Tibial artery (tissue), 4 donors: Measurements from ENCODE around the gene PDK4.

Source experiments
- DNase-seq, 2 donors: peaks; one replicate each; pipeline ENCODE4 v3.0.0-alpha.2; 2019
- H3K27ac ChIP-seq, 2 donors: fragments of 200-600 bp; sonication (generic) in 1 of 2; 1 replicate in 1 of 2; 2 replicates in 1 of 2; pipeline ENCODE4 v1.5.1; 2018 to 2019; ENCODE audit warnings: mild to moderate bottlenecking in 1 of 2
- H3K27me3 ChIP-seq, 2 donors: fragments of 200-600 bp; sonication (generic) in 1 of 2; one replicate each; pipeline versions ENCODE4 v1.5.1 to v1.6.0; 2016 to 2019
- H3K36me3 ChIP-seq, 3 donors: fragments of 200-600 bp; sonication (generic) in 2 of 3; one replicate each; pipeline ENCODE4 v1.5.1; 2016 to 2019; ENCODE audit warnings: mild to moderate bottlenecking in 2 of 3
- H3K4me1 ChIP-seq, 4 donors: fragments of 200-600 bp; sonication (generic) in 2 of 4; 1 replicate in 3 of 4; 2 replicates in 1 of 4; pipeline ENCODE4 v1.5.1; 2016 to 2019
- H3K4me3 ChIP-seq, 2 donors: fragments of 200-600 bp; sonication (generic) in 1 of 2; 1 replicate in 1 of 2; 2 replicates in 1 of 2; pipeline ENCODE4 v1.5.1; 2018 to 2019; ENCODE audit warnings: mild to moderate bottlenecking in 2 of 2
- H3K9me3 ChIP-seq, 3 donors: fragments of 200-600 bp; sonication (generic) in 1 of 3; one replicate each; pipeline ENCODE4 v1.5.1; 2016 to 2019
- CTCF ChIP-seq, 2 experiments: fragments of 200-600 bp in 1 of 2; fragments of 450-650 bp in 1 of 2; IDR thresholded peaks; one replicate each; pipeline ENCODE4 v1.5.1; 2017 to 2019; ENCODE audit warnings: antibody characterized with exemption in 2 of 2, mild to moderate bottlenecking in 1 of 2, moderate library complexity in 1 of 2
- intact Hi-C: fragments of 100-400 bp; cut with DNase I; formaldehyde crosslinking; loops from one replicate; pipeline ENCODE4 v1.15.0; 2023; ENCODE audit warnings: low total_unique reads

The PDK4 gene

GRCh38 chr7:95544171-95544570 is 52.1 kb downstream of the PDK4 start:
- no peaks in the 10 kb centered on the region for H3K36me3 ChIP-seq
- DNase-seq, result no peak
- H3K27me3 ChIP-seq, result no peaks in the 10 kb centered on the region
- peaks cover 0 to 45% (median 39%) of the 10 kb centered on the region in 4 donors for H3K4me1 ChIP-seq
- TF ChIP-seq CTCF (IDR thresholded peaks at IDR 0.05), result no peak
- intact Hi-C loops, result no loop called here
- no peaks in the 10 kb centered on the region for H3K9me3 ChIP-seq
- H3K4me3 ChIP-seq, result no peak overlapping the region
- peak overlapping the region in 1 of 2 donors; percentile 76 for H3K27ac ChIP-seq

GRCh38 chr7:95543312-95543711 is 53.0 kb downstream of the PDK4 start:
- DNase-seq, result no peak

GRCh38 chr7:95540366-95540765 is 56.0 kb downstream of the PDK4 start:
- peaks cover 0 to 7% (median 4%) of the 10 kb centered on the region in 4 donors for H3K4me1 ChIP-seq
- H3K27me3 ChIP-seq, result no peaks in the 10 kb centered on the region
- no peak for DNase-seq
- intact Hi-C loops, result no loop called here
- H3K27ac ChIP-seq, result no peak overlapping the region
- H3K4me3 ChIP-seq, result no peak overlapping the region
- no peaks in the 10 kb centered on the region for H3K9me3 ChIP-seq
- no peak for TF ChIP-seq CTCF (IDR thresholded peaks at IDR 0.05)
- H3K36me3 ChIP-seq, result no peaks in the 10 kb centered on the region

More at GRCh38 chr7:95543312-95543711, 53.0 kb downstream of the PDK4 start:
- intact Hi-C loops, result no loop called here
- H3K36me3 ChIP-seq, result no peaks in the 10 kb centered on the region
- H3K9me3 ChIP-seq, result no peaks in the 10 kb centered on the region
- H3K4me3 ChIP-seq, result no peak overlapping the region
- peaks cover 0 to 36% (median 31%) of the 10 kb centered on the region in 4 donors for H3K4me1 ChIP-seq
- no peak for TF ChIP-seq CTCF (IDR thresholded peaks at IDR 0.05)
- H3K27ac ChIP-seq, result no peak overlapping the region
- H3K27me3 ChIP-seq, result no peaks in the 10 kb centered on the region

- Histone ChIP-seq H3K27me3 (peaks cover 0 to 5% of the 10 kb centered on the region in 2 donors), H3K4me3 (no peak overlapping the region), H3K36me3 (no peaks in the 10 kb centered on the region), H3K9me3 (no peaks in the 10 kb centered on the region), H3K27ac (no peak overlapping the region), H3K4me1 (peaks cover 0 to under 1% (median under 1%) of the 10 kb centered on the region in 4 donors)
- intact Hi-C loops, result no loop called here
- no peak for DNase-seq
- no peak for TF ChIP-seq CTCF (IDR thresholded peaks at IDR 0.05)
Observed at GRCh38 chr7:95539426-95539825, 56.9 kb downstream of the PDK4 start.

- Histone ChIP-seq H3K27me3 (peaks cover 0 to 10% of the 10 kb centered on the region in 2 donors), H3K9me3 (no peaks in the 10 kb centered on the region), H3K27ac (no peak overlapping the region), H3K4me1 (no peaks in the 10 kb centered on the region), H3K36me3 (no peaks in the 10 kb centered on the region), H3K4me3 (no peak overlapping the region)
- TF ChIP-seq CTCF (IDR thresholded peaks at IDR 0.05), result no peak
- no peak for DNase-seq
- intact Hi-C loops, result no loop called here
Observed at GRCh38 chr7:95537468-95537867, 58.8 kb downstream of the PDK4 start.
